Mononuclear cell (primary cell): ENCODE measurements around the gene CTNND2. TPM values are rescaled to one million over a fixed set of nuclear protein-coding genes. Genes with fewer than 3 reads are reported as not detected.

ENCODE experiments used
- H3K27me3 ChIP-seq: 2 replicates; pipeline ENCODE4 v1.6.0; 2011; ENCODE audit warnings: low read length, control low read depth; ENCODE audit not compliant: insufficient read depth
- H3K4me1 ChIP-seq: 2 replicates; pipeline ENCODE4 v1.5.1; 2011; ENCODE audit warnings: mild to moderate bottlenecking, low read length, control low read depth; ENCODE audit not compliant: insufficient read depth
- H3K4me3 ChIP-seq: 2 replicates; pipeline ENCODE4 v1.5.1; 2011; ENCODE audit warnings: mild to moderate bottlenecking, low read length, moderate library complexity
- H3K9me3 ChIP-seq: 2 replicates; pipeline ENCODE4 v1.5.1; 2011; ENCODE audit warnings: low read depth, mild to moderate bottlenecking, control low read depth, low read length
- total RNA-seq: library from RNA; depleted of rRNA; stranded (reverse); fragments of >200 nt; gene quantifications from one replicate; pipeline ENCODE4 v1.2.3, GENCODE V29; 2012

CTNND2 gene
- total RNA-seq, 1 donor, result not detected

DNA sequence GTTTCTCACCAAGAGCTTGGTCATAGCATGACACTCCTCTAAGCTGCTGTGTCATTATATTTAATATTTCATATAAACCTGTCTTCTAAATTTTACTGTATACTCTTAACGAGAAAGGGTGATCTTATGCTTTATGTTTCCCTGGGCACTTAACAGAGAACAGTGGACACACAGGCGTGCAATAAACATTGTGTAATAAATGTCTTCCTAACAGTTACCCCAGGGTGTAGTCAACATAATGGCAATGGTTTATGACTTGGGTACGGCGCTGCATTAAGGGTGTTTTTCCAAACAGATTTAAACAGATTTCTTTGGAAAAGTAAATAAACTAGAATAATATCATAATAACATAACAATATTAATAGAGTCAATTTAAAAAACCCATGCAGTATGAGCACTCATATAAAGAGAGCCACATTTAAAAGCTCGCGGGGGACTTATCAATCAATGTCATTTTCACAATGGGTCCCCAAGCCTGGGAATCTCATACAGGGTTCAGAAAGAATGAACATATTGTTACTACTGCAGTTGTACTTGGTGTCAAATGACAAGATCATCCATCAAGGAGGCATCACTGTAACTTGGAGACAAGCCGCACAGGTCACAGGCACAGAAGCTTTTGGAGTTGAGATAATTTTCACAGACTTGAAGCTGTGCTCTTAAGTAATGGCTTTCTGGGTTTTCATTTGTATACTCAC is 376.4 kb downstream of the CTNND2 start:
- no peak overlapping the region for H3K4me3 ChIP-seq
- no peaks in the 10 kb centered on the region for H3K4me1 ChIP-seq
- H3K27me3 ChIP-seq, result no peaks in the 10 kb centered on the region
- H3K9me3 ChIP-seq, result no peaks in the 10 kb centered on the region

DNA sequence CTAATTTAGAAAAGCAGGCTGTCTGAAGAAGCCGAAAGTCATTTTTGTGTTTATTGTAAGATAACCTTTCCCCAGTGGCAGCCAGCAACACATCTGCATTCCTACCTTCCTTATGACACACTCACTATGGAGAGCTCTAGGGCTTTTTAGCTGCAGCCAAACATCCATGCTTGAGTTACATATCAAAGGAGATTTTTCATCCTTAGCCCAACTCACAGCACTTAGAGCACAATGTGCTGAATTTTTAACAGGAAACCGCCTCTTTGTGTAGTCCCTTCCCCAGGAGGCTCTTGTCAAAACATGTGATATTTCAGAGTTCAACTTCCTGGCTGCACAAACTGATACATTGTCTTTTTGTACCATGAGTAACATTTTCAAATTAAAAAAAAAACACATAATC is 379.2 kb downstream of the CTNND2 start:
- H3K4me3 ChIP-seq, result no peak overlapping the region
- H3K4me1 ChIP-seq, result no peaks in the 10 kb centered on the region
- H3K9me3 ChIP-seq, result no peaks in the 10 kb centered on the region
- no peaks in the 10 kb centered on the region for H3K27me3 ChIP-seq

DNA sequence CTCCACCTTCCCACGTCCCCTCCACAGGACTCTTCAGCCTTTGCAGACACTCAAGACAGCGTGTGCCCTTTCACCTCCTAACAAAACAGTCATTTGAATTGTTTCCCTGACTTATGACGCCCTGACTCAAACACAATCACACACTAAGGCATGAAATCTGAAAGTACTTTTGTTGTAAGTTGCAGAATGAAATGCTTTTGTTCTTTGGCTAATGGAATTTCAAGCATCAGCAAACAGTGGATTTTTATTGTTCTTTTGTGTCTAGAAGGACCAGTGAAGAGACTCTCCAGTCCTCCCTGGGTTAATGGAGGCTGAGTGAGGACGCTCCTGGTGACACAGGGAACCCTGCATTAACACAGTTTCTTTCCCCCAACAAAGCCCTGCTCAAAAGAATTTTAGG is 380.1 kb downstream of the CTNND2 start:
- H3K4me3 ChIP-seq, result no peak overlapping the region
- H3K27me3 ChIP-seq, result no peaks in the 10 kb centered on the region
- no peaks in the 10 kb centered on the region for H3K9me3 ChIP-seq
- H3K4me1 ChIP-seq, result no peaks in the 10 kb centered on the region

DNA sequence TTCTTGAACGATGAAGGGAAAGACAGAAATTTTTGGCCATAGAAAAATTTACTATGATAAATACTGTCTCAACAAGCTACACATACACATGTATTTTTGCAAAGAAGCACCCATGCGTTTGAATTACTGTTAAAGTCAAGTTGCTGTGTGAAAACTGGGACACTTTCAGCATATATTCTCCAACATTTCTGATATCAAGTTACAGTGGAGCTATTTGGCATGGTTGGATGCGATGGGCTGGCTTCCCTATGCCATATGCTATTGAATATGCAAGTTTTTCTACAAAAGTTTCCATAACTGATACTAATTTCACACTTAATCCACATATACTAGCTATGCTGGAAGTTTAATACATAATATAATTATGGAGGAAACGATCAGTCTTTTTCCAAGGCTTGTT is 381.4 kb downstream of the CTNND2 start:
- no peaks in the 10 kb centered on the region for H3K27me3 ChIP-seq
- no peaks in the 10 kb centered on the region for H3K9me3 ChIP-seq
- no peak overlapping the region for H3K4me3 ChIP-seq
- no peaks in the 10 kb centered on the region for H3K4me1 ChIP-seq

DNA sequence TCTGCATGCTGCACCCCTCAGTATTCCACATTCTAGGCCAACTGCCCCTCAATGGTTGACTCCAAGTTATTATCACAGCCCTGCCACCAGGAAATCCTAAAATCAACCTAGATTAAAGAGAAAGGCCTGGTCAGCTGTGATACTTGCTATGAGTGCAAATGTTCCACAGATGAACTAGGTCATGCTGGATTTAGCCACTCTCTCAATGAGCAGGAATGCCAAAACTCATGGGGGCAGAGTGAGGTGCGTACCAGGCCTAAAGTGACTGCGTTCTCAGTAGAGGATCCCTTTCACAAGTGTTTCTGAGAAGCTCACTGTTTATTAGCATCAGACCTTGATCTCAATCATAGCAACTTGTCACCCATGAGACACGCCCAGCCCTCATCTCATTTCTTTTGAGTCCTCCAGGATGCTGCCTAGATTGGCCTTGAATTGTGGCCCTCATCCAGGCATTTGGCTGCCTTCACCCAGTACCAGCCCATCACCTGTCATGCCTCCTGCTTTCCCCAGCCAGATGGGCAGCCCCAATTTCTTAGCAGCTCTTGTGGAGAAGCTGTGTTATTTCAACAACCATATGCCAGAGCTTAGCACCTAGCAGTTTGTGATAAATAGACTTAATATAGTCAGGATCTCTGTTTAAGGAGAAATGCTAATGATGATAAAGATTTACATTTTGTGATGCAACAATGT is 383.9 kb downstream of the CTNND2 start:
- H3K4me1 ChIP-seq, result no peaks in the 10 kb centered on the region
- H3K9me3 ChIP-seq, result no peaks in the 10 kb centered on the region
- H3K27me3 ChIP-seq, result no peaks in the 10 kb centered on the region
- no peak overlapping the region for H3K4me3 ChIP-seq

DNA sequence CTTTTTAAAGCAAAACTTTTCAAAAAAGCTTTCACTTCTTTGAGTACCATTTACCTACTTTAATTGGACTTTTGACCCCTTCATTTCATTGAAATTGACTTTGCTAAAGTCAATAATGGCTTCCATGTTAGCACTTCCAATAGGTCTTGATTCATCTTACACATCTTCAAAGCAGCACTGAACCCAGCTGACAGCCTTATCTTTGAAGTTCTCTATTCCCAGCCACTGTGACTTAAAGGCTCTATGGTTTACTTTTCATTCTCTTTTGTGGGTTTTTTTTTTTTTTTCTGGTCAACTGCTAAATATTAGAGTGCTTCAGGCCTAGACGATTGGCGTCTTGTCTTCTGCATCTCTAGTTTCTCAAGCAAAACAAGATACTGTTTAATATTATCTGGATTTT is 385.0 kb downstream of the CTNND2 start:
- no peaks in the 10 kb centered on the region for H3K4me1 ChIP-seq
- H3K27me3 ChIP-seq, result no peaks in the 10 kb centered on the region
- no peaks in the 10 kb centered on the region for H3K9me3 ChIP-seq
- no peak overlapping the region for H3K4me3 ChIP-seq

DNA sequence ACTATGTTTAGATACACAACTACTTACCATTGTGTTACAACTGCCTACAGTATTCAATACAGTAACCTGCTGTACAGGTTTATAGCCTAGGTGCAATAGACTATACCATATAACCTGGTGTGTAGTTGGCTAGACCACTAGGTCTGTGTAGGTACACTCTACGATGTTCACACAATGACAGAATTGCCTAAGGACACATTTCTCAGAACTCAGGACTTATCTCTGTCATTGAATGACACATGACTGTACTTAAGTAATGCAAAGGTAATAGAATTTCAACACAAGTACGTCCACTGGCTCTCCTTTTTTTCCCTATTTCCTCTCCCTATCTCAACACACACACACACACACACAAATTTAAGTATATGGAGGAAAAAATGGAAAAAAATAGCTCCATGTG is 385.6 kb downstream of the CTNND2 start:
- H3K4me3 ChIP-seq, result no peak overlapping the region
- H3K27me3 ChIP-seq, result no peaks in the 10 kb centered on the region
- H3K9me3 ChIP-seq, result no peaks in the 10 kb centered on the region
- no peaks in the 10 kb centered on the region for H3K4me1 ChIP-seq

DNA sequence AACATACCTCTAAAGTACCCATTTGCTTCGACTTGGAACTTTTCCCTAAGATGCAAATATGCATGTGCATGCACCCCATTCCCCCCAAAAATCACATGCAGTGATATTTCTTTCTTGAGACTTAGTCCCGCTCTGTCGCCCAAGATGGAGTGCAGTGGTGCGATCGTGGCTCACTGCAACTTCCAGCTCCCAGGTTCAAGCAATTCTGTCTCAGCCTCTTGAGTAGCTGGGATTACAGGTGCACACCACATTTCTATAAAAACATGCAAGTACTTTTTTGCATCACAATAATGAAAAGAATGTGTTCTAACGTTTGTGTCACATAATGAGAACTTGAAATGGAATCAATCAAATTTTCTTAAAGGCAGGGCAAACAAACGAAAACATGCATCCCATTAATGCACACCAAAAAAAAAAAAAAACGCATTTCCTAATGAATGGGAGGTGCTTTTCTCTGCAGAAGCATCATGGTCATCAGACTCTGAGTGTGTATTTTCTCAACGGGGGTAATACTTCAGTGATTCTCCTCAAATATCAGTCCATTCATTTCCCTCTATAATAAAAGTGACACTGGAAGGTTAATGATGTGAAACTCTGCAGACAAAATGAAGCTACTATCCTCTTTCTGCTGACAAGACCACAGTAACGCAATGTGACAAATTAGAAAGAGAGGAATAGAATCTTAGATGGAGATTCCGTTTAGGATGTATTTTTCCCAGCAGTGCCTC is 389.4 kb downstream of the CTNND2 start:
- H3K9me3 ChIP-seq, result no peaks in the 10 kb centered on the region
- H3K27me3 ChIP-seq, result no peaks in the 10 kb centered on the region
- no peaks in the 10 kb centered on the region for H3K4me1 ChIP-seq
- H3K4me3 ChIP-seq, result no peak overlapping the region

DNA sequence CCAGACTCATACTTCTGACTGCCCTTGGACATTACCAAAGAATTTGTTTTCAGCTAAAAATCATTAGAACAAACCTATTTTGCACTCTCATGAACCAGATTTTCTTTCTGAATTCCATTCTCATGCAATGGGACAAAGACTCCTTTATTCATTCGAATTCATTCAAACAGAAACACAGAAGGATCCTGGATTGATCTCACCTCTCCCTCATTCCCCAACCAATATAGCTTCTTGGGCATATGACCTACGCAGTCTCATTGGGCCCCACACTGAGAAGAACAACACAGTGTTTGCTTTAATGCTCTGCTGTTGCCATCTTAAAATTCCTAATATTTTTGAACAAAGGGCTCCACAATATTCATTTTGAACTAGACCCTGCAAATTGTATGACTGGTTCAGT is 392.4 kb downstream of the CTNND2 start:
- H3K9me3 ChIP-seq, result no peaks in the 10 kb centered on the region
- no peaks in the 10 kb centered on the region for H3K27me3 ChIP-seq
- H3K4me1 ChIP-seq, result no peaks in the 10 kb centered on the region
- no peak overlapping the region for H3K4me3 ChIP-seq

DNA sequence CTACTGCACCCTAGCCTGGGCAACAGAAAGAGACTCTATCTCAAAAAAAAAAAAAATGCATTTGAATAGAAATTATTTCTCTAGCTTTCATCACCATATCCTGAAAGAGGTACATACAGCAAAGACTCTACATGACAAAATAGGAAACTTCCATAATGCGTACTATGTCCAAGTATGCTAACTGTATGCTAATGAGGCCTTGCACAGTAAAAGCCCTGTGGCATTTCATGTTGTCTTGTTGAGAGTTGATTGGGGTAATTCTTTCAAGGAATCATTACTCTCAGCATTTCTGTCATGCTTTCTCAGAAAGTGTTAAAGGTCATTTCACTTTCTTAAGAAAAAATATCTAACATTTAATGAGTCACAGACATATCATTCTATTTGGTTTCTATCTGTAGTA is 393.4 kb downstream of the CTNND2 start:
- Histone ChIP-seq H3K4me3 (no peak overlapping the region), H3K27me3 (no peaks in the 10 kb centered on the region), H3K9me3 (no peaks in the 10 kb centered on the region), H3K4me1 (no peaks in the 10 kb centered on the region)

DNA sequence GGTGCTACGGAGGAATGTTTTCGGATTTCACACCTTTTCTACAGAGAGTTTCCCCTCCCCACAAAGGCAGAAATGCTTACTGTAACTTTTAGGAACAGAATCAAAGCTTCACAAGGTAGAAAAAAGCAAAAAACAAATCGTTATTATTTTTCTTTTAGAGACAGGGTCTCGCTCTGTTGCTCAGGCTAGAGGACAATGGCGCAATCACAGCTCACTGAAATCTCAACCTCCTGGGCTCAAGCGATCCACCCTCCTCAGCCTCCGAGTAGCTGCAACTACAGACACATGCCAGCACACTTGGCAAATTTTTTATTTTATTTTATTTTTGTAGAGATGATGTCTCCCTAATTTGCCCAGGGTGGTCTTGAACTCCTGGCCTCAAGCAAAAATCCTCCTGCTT is 394.5 kb downstream of the CTNND2 start:
- Histone ChIP-seq H3K4me3 (no peak overlapping the region), H3K27me3 (no peaks in the 10 kb centered on the region), H3K9me3 (no peaks in the 10 kb centered on the region), H3K4me1 (no peaks in the 10 kb centered on the region)

DNA sequence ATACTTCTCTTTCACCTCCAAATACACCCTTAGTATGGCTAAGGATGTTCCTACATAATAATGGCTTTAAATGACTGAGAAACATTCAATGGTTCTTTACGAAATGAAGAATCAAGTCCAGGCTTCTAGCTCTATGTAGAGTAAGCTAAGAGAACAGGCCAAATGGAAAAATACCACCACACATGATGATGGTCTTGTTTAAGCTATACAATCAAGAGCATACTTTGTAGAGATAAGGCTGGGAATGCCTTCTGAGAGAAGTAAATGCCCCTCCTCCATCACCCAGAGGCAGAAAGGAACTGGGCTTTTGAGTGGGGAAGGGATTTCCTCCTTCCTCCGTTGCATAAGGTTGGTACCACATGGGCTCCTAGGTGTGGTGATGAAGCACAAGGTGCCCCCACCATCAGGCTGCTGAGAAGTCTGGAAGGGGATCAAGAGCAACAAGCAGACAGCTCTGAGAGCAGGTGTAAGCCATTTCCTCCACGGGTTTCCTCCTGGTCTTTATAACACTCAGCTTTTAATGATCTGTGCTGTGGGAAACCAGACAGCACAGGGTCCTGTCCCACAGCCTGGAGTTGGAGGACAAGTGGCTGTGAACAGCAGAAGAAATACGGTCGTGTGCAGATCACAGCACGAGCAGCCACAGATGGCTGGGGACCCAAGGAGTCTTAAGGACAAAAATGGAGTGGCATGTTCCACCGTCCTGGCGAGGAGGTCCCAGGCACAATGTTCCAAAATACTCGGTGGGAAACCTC is 396.9 kb downstream of the CTNND2 start:
- H3K4me1 ChIP-seq, result no peaks in the 10 kb centered on the region
- H3K9me3 ChIP-seq, result no peaks in the 10 kb centered on the region
- no peaks in the 10 kb centered on the region for H3K27me3 ChIP-seq
- H3K4me3 ChIP-seq, result no peak overlapping the region

DNA sequence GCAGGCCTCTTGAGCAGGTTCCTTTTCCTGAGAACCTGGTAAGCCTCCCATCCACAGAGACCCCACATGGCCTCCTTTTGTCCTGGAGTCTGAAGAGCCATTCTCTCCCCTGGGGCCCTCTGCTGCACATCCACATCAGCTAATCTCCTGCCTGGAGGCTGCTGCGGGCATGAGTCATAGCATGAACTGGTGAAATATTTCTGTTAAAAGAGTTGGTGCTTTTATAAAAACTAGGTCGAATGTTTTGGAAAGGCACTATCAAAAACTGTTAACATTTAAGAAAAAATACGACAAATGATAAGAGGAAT is 399.4 kb downstream of the CTNND2 start:
- Histone ChIP-seq H3K9me3 (no peaks in the 10 kb centered on the region), H3K27me3 (no peaks in the 10 kb centered on the region), H3K4me3 (no peak overlapping the region), H3K4me1 (no peaks in the 10 kb centered on the region)

DNA sequence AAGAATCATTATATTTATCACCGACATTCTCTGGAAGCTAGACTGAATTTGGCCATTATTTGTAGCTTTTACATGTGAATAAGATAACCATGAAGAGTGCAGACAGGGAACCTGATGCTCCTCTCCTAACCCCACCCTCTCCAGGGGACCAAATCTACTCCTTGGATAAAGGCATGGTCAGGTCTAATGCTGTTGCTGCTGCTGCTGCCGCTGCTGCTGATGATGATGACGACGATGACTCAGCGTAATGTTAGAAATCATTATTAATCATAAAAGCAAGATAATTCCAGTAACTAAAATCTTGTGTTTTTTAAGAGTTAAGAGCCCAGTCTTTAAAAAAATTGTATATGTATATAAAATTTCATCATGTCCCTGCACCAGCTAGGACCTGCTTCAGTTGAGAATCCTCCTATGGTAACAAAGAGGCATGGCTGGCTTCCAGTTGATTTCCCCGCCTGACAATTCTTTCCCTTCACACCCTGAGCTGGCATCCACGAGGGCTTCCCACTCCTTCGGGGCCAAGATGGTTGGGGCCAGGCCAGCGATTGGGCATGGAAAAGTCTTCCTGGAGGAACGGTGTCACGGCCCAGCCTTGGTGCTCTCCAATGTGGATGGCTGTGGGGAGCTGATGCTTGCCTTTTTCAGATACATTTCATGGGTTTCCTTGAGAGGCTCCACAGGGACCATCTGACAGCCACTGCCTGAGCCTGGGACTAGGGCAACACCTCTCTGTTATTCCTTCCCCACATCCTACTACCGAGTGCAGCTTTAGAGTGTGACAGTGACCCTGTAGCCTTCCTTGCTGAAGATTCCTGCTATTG is 400.0 kb downstream of the CTNND2 start:
- Histone ChIP-seq H3K27me3 (no peaks in the 10 kb centered on the region), H3K4me3 (no peak overlapping the region), H3K4me1 (no peaks in the 10 kb centered on the region), H3K9me3 (no peaks in the 10 kb centered on the region)
